ACC112 (cell line): Measurements from ENCODE around the gene HIP1.
"Not testable (repeated sequence)": the region's sequence is repeated elsewhere in the genome, so short reads cannot be mapped to it uniquely, and the experiment has no call there.

Experiments used
- H2AFZ ChIP-seq: fragments of 200-600 bp; sonication (generic); one replicate; pipeline ENCODE4 v1.6.0; 2017; ENCODE audit warnings: antibody characterized with exemption, low read length; ENCODE audit not compliant: unreplicated experiment
- H3K27ac ChIP-seq: fragments of 200-600 bp; sonication (generic); 2 replicates; pipeline ENCODE4 v1.5.1; 2014; ENCODE audit warnings: low read depth, mild to moderate bottlenecking, antibody characterized with exemption, low read length, moderate library complexity
- H3K27me3 ChIP-seq: fragments of 200-600 bp; sonication (generic); 2 replicates; pipeline ENCODE4 v1.6.1; 2014; ENCODE audit warnings: mild to moderate bottlenecking, antibody characterized with exemption, low read length, moderate library complexity, mixed read lengths; ENCODE audit not compliant: insufficient read depth
- H3K36me3 ChIP-seq: fragments of 200-600 bp; sonication (generic); 2 replicates; pipeline ENCODE4 v1.6.1; 2016; ENCODE audit warnings: mild to moderate bottlenecking, antibody characterized with exemption, low read length, moderate library complexity, mixed read lengths; ENCODE audit not compliant: insufficient read depth
- H3K4me1 ChIP-seq: fragments of 200-600 bp; sonication (generic); one replicate; pipeline ENCODE4 v1.6.1; 2016; ENCODE audit warnings: low read length, mixed read lengths; ENCODE audit not compliant: insufficient read depth, unreplicated experiment, control insufficient read depth
- H3K4me3 ChIP-seq: fragments of 200-600 bp; sonication (generic); 2 replicates; pipeline ENCODE4 v1.5.1; 2014; ENCODE audit warnings: mild to moderate bottlenecking, low read depth, low read length
- H3K79me2 ChIP-seq: fragments of 200-600 bp; sonication (generic); one replicate; pipeline ENCODE4 v1.6.0; 2016; ENCODE audit warnings: low read length; ENCODE audit not compliant: control insufficient read depth, unreplicated experiment, insufficient read depth

Gene HIP1

DNA sequence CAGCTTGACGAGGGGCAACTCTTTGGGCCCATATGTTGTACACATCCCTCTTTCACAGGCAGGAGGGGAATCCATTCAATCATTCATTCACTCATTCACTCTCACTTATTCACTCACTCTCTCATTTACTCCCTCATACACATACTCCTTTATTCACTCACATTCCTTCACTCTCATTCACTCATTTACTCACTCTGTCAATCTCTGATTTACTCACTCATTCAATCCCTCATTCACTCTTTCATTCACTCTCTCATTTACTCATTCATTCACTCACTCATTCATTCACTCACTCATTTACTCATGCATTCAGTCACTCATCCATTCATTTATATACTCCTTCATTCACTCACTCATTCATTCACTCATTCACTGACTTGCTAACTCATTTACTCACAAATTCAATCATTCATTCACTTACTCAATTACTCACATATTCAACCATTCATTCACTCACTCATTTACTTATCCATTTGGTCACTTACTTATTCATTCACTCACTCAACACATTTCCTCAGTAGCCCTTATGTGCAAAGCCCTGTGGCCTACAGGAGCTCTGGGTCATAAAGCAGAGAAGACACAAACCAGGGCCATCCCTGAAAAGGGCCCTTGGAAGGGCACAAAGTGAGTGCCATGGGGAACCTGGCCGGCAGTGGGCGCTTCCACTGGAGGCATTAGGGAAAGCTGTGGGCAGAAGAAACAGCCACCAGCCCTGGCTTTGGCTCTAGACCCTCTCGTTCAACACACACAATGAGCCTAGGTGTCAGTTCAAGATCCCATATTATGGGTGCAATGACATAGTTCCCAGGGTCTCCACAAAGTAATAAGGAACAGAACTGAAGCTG is 26.0 kb downstream of the HIP1 start:
- Histone ChIP-seq H3K4me1 (peaks cover 32% of the 10 kb centered on the region), H3K27me3 (no peaks in the 10 kb centered on the region), H3K36me3 (peaks cover 5% of the 10 kb centered on the region; the same call in 1 of the 2 replicates), H3K4me3 (no peak overlapping the region), H2AFZ (no peak overlapping the region), H3K79me2 (no peaks in the 10 kb centered on the region), H3K27ac (no peak overlapping the region)

GRCh38 chr7:75711656-75712514 is 26.9 kb downstream of the HIP1 start:
- Histone ChIP-seq H3K27me3 (no peaks in the 10 kb centered on the region), H2AFZ (no peak overlapping the region), H3K36me3 (peaks cover 5% of the 10 kb centered on the region; the same call in 1 of the 2 replicates), H3K4me1 (peaks cover 24% of the 10 kb centered on the region), H3K27ac (peak overlapping the region; percentile 14; the same call in 1 of the 2 replicates), H3K4me3 (no peak overlapping the region), H3K79me2 (no peaks in the 10 kb centered on the region)

DNA sequence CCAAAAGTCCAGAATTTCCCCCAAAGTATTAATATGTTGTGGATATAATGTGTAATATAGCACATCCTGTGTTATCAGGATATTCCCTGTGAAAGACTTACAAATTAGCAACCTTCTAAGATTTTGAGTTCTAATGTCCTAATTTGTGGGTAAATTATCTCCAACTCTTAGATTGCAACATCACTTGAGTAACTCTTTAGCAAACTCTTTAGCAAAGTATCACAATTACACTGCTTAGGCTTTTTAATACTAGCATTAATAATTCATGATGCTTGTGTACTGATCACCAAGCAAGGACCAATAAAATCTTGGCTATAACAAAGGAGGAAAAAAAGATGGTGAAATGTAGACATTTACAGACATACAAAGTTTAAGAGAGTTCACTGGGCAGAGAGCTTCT is 27.7 kb downstream of the HIP1 start:
- Histone ChIP-seq H3K4me3 (no peak overlapping the region), H3K27ac (no peak overlapping the region), H3K36me3 (peaks cover 5% of the 10 kb centered on the region; the same call in 1 of the 2 replicates), H3K79me2 (no peaks in the 10 kb centered on the region), H2AFZ (no peak overlapping the region), H3K27me3 (no peaks in the 10 kb centered on the region), H3K4me1 (peaks cover 21% of the 10 kb centered on the region)

DNA sequence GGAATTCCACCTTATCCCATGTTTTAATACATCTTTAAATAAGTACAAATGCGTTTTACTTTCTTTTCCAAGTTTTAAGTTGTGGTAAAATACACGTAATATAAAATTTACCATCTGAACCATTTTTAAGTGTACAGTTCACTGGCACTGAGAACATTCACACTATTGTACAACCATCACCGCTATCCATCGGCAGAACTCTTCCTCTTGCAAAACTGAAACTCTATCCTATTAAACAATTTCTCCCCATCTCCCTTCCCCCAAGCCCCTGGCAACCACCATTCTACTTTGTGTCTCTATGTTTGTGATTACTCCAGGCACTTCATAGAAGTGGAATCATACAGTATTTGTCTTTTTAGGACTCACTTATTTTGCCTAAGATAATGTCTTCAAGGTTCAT is 33.8 kb downstream of the HIP1 start:
- Histone ChIP-seq H3K36me3 (no peaks in the 10 kb centered on the region; the same call in 1 of the 2 replicates), H3K27ac (no peak overlapping the region), H3K79me2 (no peaks in the 10 kb centered on the region), H3K4me3 (no peak overlapping the region), H2AFZ (no peak overlapping the region), H3K4me1 (no peaks in the 10 kb centered on the region), H3K27me3 (no peaks in the 10 kb centered on the region)

- Histone ChIP-seq H3K79me2 (no peaks in the 10 kb centered on the region), H3K36me3 (no peaks in the 10 kb centered on the region), H3K27me3 (no peaks in the 10 kb centered on the region), H2AFZ (no peak overlapping the region), H3K4me1 (no peaks in the 10 kb centered on the region), H3K27ac (no peak overlapping the region), H3K4me3 (no peak overlapping the region)
Measured at GRCh38 chr7:75702515-75702914, 36.2 kb downstream of the HIP1 start.

GRCh38 chr7:75699993-75700392 is 38.7 kb downstream of the HIP1 start:
- Histone ChIP-seq H3K4me1 (no peaks in the 10 kb centered on the region), H3K27ac (no peak overlapping the region), H3K36me3 (no peaks in the 10 kb centered on the region)

DNA sequence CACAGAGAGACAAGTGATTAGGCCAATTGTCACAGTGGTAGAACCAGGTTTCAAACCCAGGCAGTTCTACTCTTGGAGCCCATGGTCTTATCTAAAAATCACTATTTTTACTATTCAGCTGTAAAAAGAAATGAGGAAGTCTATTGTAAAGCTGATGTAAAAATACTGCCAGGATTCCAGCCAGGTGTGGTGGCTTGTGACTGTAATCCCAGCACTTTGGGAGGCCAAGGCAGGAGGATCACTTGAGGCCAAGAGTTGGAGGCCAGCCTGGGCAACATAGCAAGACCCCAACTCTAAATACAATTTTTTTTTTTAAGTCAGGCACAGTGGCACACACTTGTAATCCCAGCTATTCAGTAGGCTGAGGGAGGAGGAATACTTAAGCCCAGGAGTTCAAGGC is 40.4 kb downstream of the HIP1 start:
- H3K4me1 ChIP-seq, result no peaks in the 10 kb centered on the region
- no peak overlapping the region for H3K4me3 ChIP-seq
- H2AFZ ChIP-seq, result no peak overlapping the region
- no peak overlapping the region for H3K27ac ChIP-seq
- H3K36me3 ChIP-seq, result no peaks in the 10 kb centered on the region
- H3K79me2 ChIP-seq, result no peaks in the 10 kb centered on the region
- H3K27me3 ChIP-seq, result no peaks in the 10 kb centered on the region

More at GRCh38 chr7:75699993-75700392, 38.7 kb downstream of the HIP1 start:
- no peaks in the 10 kb centered on the region for H3K27me3 ChIP-seq
- H3K4me3 ChIP-seq, result no peak overlapping the region
- no peaks in the 10 kb centered on the region for H3K79me2 ChIP-seq
- H2AFZ ChIP-seq, result no peak overlapping the region

- no peaks in the 10 kb centered on the region for H3K27me3 ChIP-seq
- H3K4me1 ChIP-seq, result no peaks in the 10 kb centered on the region
- no peak overlapping the region for H3K4me3 ChIP-seq
- H3K36me3 ChIP-seq, result no peaks in the 10 kb centered on the region
- H3K27ac ChIP-seq, result no peak overlapping the region
- H2AFZ ChIP-seq, result no peak overlapping the region
- H3K79me2 ChIP-seq, result no peaks in the 10 kb centered on the region
Measured at GRCh38 chr7:75696263-75697037, 42.3 kb downstream of the HIP1 start.

DNA sequence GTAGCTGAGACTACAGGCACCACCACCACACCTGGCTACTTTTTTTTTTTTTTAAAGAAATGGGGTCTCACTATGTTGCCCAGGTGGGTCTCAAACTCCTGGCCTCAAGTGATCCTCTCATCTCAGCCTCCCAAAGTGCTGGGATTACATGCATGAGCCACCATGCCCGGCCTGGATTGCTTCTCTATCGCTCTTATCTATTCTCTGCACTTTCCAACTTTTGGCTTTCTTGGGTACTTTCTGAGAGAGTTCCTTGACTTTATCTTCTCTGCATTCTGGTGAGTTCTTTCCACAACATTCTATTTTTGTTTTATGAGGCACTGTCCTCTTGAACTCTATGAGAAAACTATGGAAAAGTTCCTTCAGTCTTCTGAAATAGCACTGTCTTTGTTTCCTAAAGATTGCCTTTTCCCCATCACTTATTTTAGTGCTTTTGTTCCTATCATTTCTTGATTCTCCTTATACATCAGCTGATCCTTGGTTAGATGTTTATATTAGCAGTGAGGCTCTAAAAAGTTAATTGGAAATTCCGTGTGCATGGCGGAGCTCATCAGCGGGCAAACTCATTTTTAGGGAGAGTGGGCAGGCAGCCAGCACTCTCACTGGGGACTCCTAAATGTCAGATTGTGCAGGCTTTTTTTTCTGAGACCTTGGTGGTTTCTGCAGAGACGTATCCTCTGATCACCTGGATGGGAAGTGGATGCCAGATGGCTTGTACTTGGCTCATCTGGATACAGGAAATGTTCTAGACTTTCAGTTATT is 43.9 kb downstream of the HIP1 start:
- no peak overlapping the region for H2AFZ ChIP-seq

GRCh38 chr7:75693668-75694067 is 45.1 kb downstream of the HIP1 start:
- H3K4me1 ChIP-seq, H2AFZ ChIP-seq, H3K27ac ChIP-seq, H3K36me3 ChIP-seq, H3K27me3 ChIP-seq, H3K79me2 ChIP-seq, H3K4me3 ChIP-seq: not testable (repeated sequence)

More for the DNA sequence above, 43.9 kb downstream of the HIP1 start:
- Histone ChIP-seq H3K27me3 (no peaks in the 10 kb centered on the region), H3K4me1 (no peaks in the 10 kb centered on the region), H3K4me3 (no peak overlapping the region), H3K27ac (no peak overlapping the region), H3K79me2 (no peaks in the 10 kb centered on the region), H3K36me3 (no peaks in the 10 kb centered on the region)
